Sigmoid colon (tissue), 4 donors: ENCODE results near the gene MX1.

ENCODE experiments used
- CTCF ChIP-seq, 4 experiments: fragments of 450-650 bp in 3 of 4; fragments of 200-600 bp in 1 of 4; IDR thresholded peaks; one replicate each; pipeline ENCODE4 v1.5.1; 2016 to 2019; ENCODE audit warnings: antibody characterized with exemption in 4 of 4, mild to moderate bottlenecking in 3 of 4, moderate library complexity in 2 of 4
- EP300 ChIP-seq, 4 donors: sonication (generic); formaldehyde crosslinking; IDR thresholded peaks; one replicate each; pipeline ENCODE4 v1.6.1; 2017; ENCODE audit warnings: antibody characterized with exemption in 4 of 4
- POLR2A ChIP-seq, 2 donors: fragments of 450-650 bp; IDR thresholded peaks; one replicate each; pipeline ENCODE4 v1.6.1; 2016; ENCODE audit warnings: antibody characterized with exemption in 2 of 2, mild to moderate bottlenecking in 2 of 2, moderate library complexity in 2 of 2

- no peak for TF ChIP-seq CTCF (IDR thresholded peaks at IDR 0.05)
- TF ChIP-seq POLR2A (IDR thresholded peaks at IDR 0.05), result no peak
- no peak for TF ChIP-seq EP300 (IDR thresholded peaks at IDR 0.05)
These were observed 73.9 kb downstream of the MX1 start for GRCh38 chr21:41499920-41500319.
